ENCODE results near the gene ZNRF2.

The ZNRF2 gene

GRCh38 chr7:30323006-30323355, 38.6 kb downstream of the ZNRF2 start:
- no peak for DNase-seq

DNA sequence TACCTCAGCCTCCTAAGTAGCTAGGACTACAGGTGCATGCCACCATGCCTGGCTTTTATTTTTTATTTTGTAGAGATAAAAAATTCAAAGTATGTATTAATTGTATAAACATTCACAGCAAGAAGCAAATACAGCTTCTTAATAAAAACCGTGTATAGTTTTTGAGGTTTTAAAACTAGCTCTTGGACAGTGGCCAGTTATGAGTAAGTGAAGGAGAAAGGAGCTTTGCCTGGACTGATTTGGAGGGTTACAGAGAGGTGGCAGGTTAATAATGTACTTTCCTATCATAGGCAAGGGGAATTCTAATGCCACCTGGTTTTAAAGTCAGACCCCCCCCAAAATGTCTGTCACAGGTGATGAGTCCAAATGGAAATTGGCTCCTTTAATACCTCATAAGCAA, 43.4 kb downstream of the ZNRF2 start:
- DNase-seq, result no peak

DNA sequence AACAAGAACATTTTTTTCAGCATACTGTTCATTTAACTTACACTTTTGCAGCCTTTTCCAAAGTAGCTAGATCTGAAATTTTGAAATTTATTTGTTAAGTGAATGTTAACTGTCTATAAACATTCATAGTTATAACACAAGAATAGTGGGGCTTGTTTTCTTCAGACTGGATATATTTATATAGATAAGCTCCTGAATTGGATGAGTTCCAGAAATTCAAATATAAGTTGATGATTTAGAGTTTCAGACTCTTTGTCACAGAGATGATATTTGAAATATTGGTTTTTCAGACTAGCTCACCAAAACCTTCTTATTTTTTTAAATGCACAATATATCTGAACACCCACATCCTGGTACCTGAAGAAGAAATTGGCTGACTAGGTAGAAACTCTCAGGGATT, 44.0 kb downstream of the ZNRF2 start:
- DNase-seq, result no peak

DNA sequence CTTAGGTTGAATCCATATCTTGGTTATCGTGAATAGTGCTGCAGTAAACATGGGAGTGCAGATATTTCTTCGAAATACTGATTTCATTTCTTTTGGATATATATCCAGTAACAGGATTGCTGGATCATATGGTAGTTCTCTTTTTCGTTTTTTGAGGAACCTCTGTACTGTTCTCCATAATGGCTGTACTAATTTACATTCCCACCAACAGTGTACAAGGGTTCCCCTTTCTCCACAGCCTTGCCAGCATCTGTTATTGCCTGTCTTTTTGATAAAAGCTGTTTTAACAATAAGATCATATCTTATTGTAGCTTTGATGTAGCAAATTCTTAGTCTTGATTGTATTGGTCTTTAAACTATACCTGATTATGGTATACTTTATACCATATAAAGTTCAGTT, 45.3 kb downstream of the ZNRF2 start:
- no peak for DNase-seq

GRCh38 chr7:30330134-30331111, 46.0 kb downstream of the ZNRF2 start:
- no peak for DNase-seq

DNA sequence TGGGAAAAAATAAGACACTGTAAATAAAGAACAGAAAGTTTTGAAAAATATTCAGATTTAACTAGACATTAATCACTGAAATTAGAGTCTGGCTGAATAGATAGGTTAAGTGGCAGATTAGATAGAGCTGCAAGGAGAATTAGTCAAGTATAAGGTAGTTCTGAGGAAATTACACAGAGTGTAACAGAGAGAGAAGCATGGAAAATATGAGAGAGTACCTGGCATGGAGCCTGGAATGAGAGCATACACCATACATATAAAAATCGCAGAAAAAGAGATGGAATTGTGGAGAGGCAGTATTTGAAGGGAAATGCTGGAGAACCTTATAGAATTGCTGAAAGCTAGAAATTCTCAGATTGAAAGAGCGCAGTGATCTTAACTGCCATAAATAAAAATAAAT, 46.9 kb downstream of the ZNRF2 start:
- DNase-seq, result no peak

DNA sequence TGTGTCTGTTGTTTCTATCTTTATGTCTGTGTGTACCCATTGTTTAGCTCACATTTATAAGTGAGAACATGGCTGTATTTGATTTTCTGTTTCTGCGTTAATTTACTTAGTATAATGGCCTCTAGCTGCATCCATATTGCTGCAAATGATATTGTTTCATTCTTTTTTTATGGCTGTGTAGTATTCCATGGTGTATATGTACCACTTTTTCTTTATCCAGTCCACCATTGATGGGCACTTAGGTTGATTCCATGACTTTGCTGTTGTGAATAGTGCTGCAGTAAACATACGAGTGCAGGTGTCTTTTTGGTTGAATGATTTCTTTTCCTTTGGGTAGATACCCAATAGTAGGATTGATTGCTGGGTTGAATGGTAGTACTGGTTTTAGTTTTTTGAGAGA, 48.2 kb downstream of the ZNRF2 start:
- DNase-seq, result no peak

DNA sequence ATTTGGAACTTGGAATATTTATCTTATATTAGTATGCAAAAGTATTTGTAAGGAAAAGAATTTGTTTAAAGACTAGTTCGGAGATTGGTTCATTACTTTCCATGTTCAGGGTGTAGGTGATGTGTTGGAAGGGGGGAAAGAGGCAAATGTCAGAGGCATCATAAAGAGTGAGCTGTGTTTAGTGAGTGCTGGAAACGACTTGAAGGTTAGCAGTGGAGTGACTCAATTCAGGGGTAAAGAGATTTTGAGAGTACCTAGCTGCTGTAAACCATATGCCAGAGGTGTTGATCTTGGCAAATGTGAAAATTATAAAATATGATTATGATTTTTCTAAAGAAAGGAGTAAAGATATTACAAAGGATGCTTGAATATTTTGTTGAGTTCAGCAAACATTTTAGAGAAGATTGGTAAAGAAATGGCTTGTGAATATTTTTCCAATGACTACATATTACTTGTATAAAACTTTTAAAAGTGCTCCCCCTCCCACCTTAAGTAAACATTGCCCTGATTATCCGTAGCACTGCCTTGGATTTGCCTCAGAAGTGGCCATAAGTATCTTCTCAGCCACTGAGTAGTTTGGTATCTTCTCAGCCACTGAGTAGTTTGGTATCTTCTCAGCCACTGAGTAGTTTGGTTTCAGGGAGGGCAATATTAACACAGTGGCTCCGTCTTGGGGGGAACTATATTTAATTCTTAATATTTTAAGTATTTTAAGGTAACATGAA, 51.5 kb downstream of the ZNRF2 start:
- no peak for DNase-seq

DNA sequence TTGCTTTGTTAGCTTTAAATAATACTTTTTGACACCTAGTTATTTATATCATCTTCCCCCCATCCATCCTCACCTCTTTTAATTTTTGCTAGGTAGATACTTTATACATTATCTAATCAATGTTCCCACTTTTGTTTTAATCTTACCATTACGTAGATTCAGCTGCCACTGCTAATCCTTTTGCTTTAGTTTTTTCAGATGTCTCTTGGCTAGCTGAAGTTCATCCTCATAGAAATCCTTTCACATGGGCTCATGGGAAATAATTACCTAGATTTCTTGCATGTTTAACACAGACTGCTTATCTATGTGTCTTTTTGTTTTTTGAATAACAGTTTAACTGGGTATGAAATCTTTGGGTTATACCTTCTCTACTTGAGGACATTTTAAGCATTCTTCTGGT, 60.1 kb downstream of the ZNRF2 start:
- no peak for DNase-seq

GRCh38 chr7:30347226-30348082, 63.1 kb downstream of the ZNRF2 start:
- no peak for DNase-seq

DNA sequence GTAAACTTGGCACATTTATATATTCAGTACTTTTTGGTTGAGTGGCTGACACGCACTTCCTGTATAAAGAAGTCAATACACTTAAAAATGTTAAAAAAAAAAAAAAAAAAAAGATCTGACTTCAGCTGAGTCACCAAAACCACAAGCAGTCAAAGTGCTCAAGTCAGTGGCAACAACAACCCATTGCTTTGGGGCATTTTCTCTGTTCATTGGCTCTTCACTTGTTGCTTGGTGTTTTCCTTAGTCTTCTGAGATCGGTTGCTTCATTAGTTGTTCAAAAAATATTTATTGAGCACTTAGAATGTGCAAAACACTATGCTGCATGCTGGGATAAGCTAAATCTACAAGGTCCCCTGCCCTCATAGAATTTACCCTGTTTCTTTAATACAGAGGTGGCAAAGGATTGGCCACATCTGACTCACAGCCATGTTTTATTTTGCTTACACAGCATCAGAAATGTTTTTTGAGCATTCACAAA, 63.7 kb downstream of the ZNRF2 start:
- DNase-seq, result peak; percentile 26 to 37

DNA sequence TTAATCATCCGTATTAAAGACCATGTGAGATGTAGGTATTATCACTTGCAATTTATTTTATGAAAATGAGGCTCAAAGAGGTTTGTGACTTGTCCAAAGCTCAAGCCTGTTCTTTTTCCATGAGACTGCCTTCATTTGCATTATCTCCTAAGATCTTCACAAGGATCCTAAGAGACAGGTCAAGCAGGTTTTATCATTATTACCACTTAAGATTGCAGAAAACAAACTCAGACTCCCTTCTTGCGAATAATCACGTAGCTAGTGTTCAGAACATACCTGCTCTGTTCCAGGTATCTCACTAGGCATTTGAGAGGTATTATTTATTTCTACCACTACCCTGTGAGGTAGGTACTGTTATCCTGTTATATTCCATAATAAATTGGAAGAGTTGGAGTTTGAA, 64.8 kb downstream of the ZNRF2 start:
- DNase-seq, result no peak

DNA sequence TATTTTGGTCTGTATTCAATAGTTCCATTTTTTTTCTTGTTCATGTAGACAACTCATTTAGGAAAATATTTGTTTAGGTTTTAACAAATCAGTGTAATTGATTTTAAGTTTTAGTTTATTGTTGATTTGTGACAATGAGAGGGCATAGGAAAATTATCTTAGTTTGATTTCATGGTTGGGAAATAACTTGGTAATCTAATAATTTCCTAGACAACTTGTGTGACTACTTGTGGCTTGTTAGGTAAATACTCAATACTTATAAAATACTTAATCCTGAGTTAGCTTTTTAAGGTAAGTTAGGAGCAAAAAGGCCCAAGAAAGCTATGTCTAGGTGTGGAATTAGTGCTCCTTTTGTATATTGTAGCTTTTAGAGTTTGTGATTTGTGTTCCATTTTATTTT, 65.4 kb downstream of the ZNRF2 start:
- DNase-seq, result no peak

DNA sequence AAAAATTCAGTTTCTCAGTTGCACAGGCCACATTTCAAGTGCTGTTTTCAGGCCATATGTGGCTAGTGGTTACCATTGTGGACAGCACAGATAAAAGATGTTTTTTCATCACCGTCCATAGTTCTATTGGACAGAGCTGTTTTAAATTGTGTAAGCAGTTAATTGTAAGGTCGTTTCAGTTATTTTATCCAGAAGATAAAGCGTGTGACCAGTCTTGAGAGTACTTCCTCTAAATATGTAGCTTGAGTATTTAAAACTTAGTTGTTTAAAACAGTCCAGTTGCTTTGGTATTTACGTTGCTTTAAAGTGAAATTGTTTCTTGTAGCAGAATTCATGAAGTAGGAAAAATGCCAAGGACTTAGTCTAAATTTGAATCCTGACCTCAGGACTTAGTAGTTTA, 66.9 kb downstream of the ZNRF2 start:
- no peak for DNase-seq

DNA sequence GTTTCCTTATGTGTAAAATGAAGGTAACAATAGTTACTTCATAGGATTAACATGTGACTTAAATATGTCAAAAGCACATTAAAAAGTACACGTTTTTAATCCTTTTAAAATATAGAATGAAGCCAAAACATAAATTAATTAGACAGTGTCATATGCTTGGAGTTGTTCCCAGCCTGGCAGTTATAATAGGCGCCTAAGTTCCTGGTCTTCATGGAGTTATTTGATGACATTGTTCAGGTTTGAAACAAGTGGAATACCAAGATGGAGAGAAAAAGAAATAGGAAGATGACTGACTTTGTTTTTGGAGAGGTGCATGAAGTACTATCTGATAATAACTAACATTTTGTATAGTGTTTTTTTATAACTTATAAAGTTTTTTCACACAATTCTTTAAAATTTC, 67.3 kb downstream of the ZNRF2 start:
- DNase-seq, result no peak

DNA sequence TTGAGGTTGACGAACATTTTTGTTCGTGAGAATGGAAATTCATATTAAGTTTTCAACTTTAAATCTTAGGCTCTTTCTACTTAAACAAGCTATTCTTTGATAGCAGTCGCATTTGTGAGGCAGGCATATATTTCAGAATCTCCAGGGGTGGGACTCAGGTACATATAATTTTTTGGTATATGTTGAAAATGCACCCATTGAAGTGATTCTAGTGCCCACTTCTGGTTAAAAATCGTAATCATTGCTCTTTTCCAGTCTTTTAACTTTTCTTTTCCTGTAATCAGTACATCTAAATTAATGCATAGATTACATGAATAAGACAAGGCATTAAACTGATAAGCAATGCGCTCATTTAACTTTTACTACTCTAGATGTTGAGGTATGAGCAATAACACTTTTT, 67.8 kb downstream of the ZNRF2 start:
- DNase-seq, result no peak

DNA sequence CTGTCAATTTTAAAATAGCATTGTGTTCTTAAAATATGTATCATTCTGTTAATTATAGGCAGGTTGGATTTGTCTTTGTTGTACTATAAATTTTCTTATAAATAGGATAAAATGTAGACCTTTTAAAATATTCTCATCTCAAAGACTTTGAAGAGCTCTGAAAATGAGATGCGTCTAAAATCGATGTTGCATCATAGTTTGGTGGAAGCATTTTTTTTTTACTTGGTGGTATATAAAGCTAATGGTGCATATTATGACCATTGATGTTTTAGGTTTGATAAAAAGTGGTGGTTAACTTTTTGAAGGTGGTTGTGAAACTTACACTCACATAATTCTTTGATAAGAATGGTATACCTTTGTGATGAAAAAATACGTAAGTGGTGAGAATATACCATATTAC, 69.1 kb downstream of the ZNRF2 start:
- DNase-seq, result no peak

GRCh38 chr7:30353932-30354607, 69.7 kb downstream of the ZNRF2 start:
- DNase-seq, result no peak

GRCh38 chr7:30354791-30355190, 70.4 kb downstream of the ZNRF2 start:
- no peak for DNase-seq

DNA sequence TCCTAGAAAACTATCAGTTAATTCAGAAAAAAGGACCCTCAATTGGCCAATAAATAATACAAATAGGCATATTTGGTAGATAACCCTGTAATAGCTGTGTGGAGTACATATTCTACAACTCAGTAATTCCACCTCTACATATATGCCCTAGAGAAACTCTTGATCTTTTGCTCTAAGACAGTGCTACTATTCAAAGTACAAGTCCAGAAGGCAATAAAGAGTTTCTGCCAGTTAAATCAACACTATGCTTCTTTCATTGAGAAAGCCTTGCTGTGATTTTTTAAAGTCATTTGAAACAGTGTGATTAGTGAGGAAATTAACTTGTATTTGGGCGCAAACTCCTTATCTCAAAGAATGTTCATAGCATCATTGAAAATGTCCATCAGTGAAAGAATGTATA, 75.6 kb downstream of the ZNRF2 start:
- DNase-seq, result no peak

- no peak for DNase-seq
These were observed 79.6 kb downstream of the ZNRF2 start for GRCh38 chr7:30363778-30364563.

DNA sequence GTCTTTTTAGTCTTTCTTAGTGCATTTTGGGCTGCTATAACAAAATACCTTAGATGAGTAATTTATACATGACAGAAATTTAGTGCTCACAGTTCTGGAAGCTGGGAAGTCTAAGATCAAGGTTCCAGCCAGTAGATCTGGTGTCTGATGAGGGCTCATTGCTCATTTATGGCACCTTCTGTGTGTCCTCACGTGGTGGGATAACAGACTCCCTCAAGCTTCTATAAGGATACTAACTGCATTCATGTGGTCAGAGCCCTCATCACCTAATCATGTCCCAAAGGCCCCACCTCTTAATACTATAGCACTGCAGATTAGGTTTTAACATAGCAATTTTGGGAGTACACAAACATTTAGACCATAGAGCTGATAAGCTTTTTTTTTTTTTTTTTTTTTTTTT, 80.4 kb downstream of the ZNRF2 start:
- DNase-seq, result no peak

Measured in activated CD4-positive, alpha-beta T cell treated with anti-CD3 and anti-CD28 coated beads, Interleukin-2, amount 50 U/mL, for 4 hours (primary cell).